UCSD-AML1 (cell line): ENCODE data around the gene C4orf50.
A peak's percentile ranks its signal among the peaks of the same experiment; 100 is the strongest.
"Not testable (repeated sequence)": the region's sequence is repeated elsewhere in the genome, so short reads cannot be mapped to it uniquely, and the experiment has no call there.

Experiments used
- DNase-seq: peaks from one replicate; lab custom pipeline; 2025; ENCODE audit not compliant: unreplicated experiment; lab: John Stamatoyannopoulos, UW

C4orf50 gene

GRCh38 chr4:5869966-5870619, 148.1 kb downstream of the C4orf50 start:
- DNase-seq: no peak

GRCh38 chr4:5867866-5868265, 150.4 kb downstream of the C4orf50 start:
- no peak for DNase-seq

- DNase-seq: no peak
Measured at GRCh38 chr4:5866841-5867813, 151.1 kb downstream of the C4orf50 start.

- DNase-seq: peak; percentile 42
Measured at GRCh38 chr4:5865896-5866599, 152.2 kb downstream of the C4orf50 start.

- no peak for DNase-seq
Measured at GRCh38 chr4:5863461-5864113, 154.6 kb downstream of the C4orf50 start.

GRCh38 chr4:5858020-5858769, 160.0 kb downstream of the C4orf50 start:
- no peak for DNase-seq

- no peak for DNase-seq
Measured at GRCh38 chr4:5857199-5857598, 161.0 kb downstream of the C4orf50 start.

GRCh38 chr4:5856362-5856761, 161.9 kb downstream of the C4orf50 start:
- not testable (repeated sequence) for DNase-seq

- no peak for DNase-seq
Measured at GRCh38 chr4:5854929-5855328, 163.3 kb downstream of the C4orf50 start.

- no peak for DNase-seq
Measured at GRCh38 chr4:5852523-5853202, 165.6 kb downstream of the C4orf50 start.

- DNase-seq: no peak
Measured at GRCh38 chr4:5851637-5852301, 166.5 kb downstream of the C4orf50 start.
